Cortex of kidney (tissue), 1 donor: ENCODE results near the gene TRAF1.

Source experiments
- DNase-seq: peaks from one replicate; lab custom pipeline; 2025; lab: John Stamatoyannopoulos, UW

The TRAF1 gene

GRCh38 chr9:120924698-120925534 is 1.7 kb downstream of the TRAF1 start:
- no peak for DNase-seq

DNA sequence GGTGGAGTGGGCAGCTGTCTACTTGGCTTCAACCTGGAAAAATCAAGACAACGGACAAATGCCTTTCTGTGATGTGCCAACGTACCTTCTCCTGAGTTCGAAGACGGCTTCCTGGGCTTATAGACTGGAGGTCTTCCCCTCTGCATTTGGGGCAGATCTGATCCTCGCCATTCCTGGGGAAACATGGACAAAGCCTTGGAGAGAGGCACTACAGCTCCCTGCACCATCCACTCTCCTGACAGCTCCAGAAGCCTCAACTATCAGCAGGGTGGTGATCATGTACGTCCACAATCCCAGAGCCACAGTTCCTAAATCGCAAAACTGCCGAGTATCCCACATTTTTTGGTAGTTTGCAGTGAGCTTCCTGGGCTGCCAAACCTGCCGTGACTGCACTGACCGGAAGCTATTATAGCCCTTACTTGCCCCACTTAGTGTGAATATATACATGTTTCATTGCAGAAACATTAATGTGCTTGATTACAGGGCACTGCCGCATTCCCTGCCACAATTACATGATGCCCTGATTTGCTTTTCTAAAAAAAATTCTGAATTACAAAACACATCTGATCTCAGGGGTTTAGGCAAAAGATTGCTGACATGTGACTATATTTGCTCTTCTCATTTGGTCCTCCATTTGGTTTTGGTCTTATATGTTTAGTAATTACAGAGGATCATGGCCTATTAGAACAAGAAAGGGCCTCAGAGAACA is 2.8 kb downstream of the TRAF1 start:
- DNase-seq, result no peak

- no peak for DNase-seq
These were observed 4.0 kb downstream of the TRAF1 start for GRCh38 chr9:120922404-120923195.

DNA sequence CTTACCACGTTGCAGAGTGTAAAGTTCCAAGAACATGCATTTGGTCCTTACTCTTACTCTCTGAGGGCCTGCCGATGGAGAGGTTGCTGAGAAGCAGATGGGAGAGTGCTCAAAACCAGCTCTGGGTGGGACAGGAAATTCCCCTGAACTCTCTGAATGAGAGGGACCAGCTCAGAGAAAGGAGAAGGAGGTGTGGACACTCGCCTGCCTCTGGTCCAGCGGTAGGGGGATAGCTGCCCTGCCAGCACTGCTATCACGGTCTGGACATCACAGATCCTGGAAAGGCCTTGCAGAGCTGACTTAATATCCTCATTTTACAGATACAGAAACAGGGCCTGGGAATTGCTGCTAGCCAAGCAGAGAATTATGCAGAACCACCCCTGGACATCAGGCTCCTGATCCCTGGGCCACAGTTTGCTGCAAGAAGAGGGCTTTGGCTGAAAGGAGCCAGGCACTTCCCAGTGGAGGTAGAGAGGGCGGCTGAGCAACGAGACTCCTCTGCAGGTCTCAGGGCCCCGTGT is 4.9 kb downstream of the TRAF1 start:
- DNase-seq, result no peak

GRCh38 chr9:120920806-120921178 is 5.8 kb downstream of the TRAF1 start:
- no peak for DNase-seq

DNA sequence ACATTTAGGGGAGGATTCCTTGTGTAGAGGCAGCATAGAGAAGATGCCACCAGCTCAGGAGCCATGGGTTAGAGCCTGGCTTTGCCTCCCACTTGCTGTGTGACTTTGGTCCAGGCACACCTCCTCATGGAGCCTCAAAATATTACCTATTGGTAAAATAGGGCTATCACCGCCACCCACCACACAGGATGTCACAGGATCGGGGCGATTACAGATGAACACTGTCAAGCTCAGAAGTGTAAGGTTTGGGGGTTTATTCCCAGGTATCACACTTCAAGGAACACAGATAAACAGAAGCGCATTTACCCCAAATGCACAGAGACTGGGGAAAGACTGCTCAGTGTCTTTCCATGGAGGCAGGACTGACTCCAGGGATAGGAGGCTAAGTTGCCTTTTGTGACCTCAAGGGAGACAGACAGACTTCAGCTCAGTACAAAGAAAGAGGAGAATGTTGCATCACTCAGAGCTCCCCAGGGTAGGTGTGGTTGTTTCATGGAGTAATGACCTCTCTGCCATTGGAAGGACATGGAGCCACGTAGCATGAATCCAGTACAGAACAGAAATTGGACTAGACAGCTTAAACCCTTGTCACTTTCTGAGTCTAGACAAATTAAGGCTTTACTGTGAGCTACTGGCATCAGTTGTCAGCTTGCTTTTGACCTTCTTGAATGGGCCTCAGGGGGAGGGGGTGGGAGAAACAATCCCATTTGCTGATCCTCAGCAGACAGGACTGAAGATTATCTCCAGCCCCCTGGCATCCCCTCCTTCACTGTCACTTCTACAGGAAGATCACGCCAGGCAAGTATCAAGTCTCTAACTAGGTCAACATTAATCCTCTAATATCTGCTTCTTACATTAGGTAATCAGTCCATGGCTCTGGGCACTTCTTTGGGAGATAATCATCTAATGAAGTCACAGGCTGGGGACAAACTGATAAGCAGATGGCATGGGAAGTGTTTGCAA is 6.5 kb downstream of the TRAF1 start:
- no peak for DNase-seq

DNA sequence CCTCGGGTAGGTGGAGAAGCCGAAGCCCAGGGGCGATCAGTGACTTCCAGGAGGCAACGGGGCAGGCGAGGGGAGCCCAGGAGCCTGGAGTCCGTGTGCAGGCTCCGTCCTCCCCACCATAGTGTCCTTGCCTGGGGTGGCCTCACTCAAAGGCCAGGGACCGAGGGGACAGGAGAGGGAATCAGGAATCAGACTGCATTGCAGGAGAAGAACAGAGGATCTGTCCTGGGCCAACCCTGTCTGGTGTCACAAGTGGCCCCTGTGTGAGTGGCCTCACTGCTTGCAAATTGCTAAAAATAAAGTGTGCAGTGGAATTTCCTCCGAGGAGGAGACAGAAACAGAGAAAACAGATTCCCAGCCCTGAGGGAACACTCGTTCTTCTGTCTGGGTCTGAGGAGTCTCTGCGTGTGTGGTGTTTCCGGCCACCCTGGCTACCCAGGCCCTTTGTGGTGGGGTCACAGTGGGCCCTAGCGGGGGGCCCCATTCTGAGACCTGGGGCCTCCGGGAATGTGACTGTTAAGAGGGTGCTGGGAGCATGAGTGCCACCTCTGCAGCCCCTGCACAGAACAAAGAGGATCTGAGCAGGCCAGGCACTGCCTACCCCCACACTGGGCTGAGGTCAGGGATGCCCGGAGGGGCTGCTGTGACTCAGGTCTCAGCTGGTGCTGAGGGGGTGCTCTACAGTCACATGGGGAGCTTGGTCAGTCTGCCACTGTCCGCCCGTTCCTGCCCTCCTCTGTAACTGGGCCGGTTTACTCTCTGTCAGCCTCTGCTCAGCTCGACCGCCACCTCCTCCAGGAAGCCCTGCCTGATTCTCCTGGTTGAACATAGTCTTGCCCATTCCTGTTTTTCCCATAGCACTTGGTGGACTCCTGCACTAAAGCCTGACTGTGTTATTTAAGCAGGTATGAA is 7.4 kb downstream of the TRAF1 start:
- DNase-seq, result no peak

GRCh38 chr9:120917929-120918762 is 8.4 kb downstream of the TRAF1 start:
- DNase-seq, result no peak

DNA sequence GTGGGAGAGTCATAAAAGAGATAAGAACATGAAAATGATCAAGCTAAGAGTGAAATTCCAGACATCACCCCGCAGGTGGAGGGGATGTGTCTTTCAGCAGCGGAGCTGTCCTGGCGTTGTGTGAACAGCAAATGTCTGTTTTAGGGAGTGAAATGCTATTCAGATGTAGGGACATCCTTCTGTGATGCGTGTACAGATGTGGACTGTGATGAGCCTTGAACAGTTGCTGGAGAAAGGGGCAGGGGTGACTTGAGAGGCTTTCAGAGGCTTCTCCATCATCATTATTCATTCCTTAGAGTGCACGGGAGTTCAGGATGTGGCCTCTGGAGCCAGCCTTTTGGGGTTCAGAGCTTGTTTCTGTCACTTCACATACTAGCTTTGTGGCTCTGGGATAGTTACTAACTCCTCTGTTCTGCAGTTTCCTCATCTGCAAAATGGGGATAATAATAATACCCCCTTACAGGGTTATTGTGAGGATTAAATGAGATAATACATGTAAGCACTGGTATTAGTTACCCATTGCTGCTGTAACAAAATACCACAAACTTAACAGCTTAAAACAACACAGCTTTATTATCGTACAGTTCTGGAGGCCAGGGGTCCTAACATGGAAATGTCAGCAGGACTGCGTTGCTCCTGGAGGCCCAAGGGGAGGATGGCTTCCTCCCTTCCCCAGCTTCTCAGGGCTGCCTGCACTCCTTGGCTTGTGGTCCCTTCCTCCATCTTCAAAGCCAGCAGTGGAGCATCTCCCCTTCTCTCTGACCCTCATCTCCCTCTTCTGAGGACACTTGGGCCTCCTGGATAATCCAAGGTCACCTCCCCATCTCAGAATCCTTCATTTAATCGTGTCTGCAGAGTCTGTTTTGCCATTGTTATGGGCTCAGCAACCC is 9.4 kb downstream of the TRAF1 start:
- DNase-seq, result no peak

GRCh38 chr9:120916588-120916987 is 10.0 kb downstream of the TRAF1 start:
- no peak for DNase-seq

- DNase-seq, result no peak
These were observed 10.6 kb downstream of the TRAF1 start for GRCh38 chr9:120915854-120916470.

DNA sequence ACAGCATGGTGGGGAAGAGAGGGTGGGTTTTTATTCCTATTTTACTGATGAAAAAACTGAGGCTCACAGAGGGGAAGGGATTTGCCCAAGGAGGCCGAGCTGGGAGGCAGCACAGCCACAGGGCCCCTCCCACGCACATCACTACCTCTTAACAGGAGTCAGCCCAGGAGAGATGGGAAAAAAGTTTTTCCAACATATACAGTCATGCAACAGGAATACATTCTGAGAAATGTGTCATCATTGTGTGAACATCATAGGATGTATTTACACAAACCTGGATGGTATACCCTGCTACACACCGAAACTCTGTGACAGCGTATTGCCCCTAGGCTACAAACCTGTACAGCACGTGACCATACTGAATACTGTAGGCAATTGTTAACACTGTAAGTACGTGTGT is 11.6 kb downstream of the TRAF1 start:
- DNase-seq, result no peak

GRCh38 chr9:120914396-120914795 is 12.2 kb downstream of the TRAF1 start:
- no peak for DNase-seq

GRCh38 chr9:120913647-120914264 is 12.8 kb downstream of the TRAF1 start:
- no peak for DNase-seq

DNA sequence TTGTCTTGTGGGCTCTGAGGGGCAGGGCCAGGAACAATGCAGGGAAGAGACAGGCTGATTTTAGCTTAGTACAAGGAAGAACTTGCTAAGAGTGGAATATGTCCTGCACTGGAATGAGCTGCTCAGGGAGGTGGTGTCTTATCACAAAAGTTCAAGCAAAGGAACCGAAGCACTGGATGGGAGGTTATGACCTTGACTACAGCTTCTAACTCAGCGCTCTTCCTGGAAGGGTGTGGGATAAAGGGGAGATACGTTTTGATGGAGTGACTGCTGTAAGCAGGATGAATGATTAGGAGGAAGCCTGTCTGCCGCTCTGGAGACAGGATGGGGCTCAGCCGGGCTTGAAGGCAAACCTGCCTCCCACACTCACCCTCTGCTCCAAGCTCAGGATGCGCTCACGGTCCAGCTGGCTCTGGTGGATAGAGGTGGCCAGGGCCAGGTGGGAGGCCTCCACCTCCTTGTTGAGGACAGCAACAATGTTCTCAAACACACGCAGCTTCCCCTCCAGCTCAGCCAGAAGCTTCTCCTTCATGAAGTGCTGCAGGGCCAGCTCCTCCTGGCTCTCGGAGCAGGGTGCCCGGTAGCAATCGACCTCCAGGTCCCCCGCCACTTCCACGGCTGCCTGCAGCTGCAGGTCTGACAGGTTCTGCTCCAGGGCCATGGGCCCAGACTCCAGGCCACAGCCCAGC is 13.5 kb downstream of the TRAF1 start:
- DNase-seq, result no peak

DNA sequence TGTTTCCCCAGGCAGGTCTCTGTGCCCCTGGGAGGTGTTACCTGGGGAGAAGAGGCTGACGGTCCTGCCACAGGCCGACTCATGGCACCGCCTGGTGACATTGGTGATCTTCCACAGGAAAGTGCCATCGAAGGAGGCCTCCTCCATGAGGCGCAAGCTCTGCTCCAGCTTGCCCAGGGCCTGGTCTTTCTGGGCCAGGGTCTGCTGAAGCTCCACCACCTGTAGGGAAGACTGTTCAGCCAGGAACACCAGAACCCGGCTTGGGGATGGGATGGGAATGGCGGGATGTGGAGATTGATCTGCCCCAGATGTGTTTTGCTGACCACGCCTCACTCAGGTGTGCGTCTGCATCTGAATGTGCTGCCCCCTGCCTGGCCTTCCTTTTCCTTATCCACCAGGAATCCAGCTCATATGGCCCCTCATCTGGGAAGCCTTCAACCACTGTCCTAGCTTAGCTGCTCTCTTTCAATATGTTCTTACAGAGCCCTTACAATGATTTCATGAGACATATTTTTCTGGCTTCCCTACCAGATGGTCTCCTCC is 15.2 kb downstream of the TRAF1 start:
- DNase-seq, result no peak
